ENCODE measurements around the gene EIF4G3. TPM values are rescaled to one million over a fixed set of nuclear protein-coding genes. Genes with fewer than 3 reads are reported as not detected.
A peak's percentile ranks its signal among the peaks of the same experiment; 100 is the strongest.

Gene EIF4G3
- total RNA-seq, 1 donor from 2014 or later, result 66.8 TPM

DNA sequence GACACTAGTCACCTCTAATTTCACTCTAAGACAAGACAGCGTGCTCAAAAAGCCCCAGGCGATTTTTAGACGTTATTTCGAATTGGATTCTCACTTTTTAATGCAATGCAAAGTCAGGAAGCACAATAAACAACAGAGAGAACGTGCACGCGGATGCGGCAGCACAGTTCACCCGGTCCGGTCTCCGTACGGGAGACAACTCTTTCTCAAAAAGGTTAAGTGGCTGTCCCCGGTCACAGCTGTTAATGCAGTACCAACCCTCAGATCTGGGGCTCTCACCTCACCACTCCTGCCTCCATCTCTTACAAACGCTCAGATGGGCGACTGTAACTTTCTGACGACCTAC, 390.8 kb downstream of the EIF4G3 start:
- no peak for DNase-seq
- H3K9me3 Mint-ChIP-seq, result no peaks in the 10 kb centered on the region
- intact Hi-C loops (cut with micrococcal nuclease), result loop anchor here (1.0 to 10.0 kb wide), 7 partner anchors 53 to 559 kb away; partner anchors contain the start of genes EIF4G3 and SH2D5

DNA sequence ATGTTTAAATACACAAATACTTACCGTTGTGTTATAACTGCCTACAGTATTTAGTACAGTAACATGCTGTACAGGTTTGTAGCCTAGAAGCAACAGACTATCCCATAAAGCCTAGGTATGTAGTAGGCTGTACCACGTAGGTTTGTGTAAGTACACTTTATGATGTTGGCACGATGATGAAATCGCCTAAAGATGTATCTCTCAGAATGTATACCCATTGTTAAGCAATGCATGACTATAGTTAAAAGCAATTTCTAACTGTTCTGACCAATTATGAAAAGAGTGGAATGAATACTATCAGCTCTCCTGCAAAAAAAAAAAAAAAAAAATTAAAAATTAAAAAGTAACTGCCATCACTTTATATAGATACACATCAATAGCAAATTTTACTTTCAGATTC, 401.0 kb downstream of the EIF4G3 start:
- Mint-ChIP-seq H3K36me3 (ENCODE audit: low read depth) (peaks cover 50% of the 10 kb centered on the region), H3K4me1 (peaks cover 16% of the 10 kb centered on the region), H3K9me3 (no peaks in the 10 kb centered on the region), H3K4me3 (no peak overlapping the region), H3K27me3 (no peaks in the 10 kb centered on the region), H3K27ac (no peak overlapping the region)
- DNase-seq, result no peak
- intact Hi-C loops (cut with micrococcal nuclease), result no loop called here

More for the DNA sequence above, 390.8 kb downstream of the EIF4G3 start:
- peak overlapping the region; percentile 98 for H3K27ac Mint-ChIP-seq
- peaks cover 8% of the 10 kb centered on the region for H3K36me3 Mint-ChIP-seq (ENCODE audit: low read depth)
- H3K27me3 Mint-ChIP-seq, result peaks cover 6% of the 10 kb centered on the region
- H3K4me1 Mint-ChIP-seq, result peaks cover 28% of the 10 kb centered on the region
- peak overlapping the region; percentile 93 for H3K4me3 Mint-ChIP-seq

DNA sequence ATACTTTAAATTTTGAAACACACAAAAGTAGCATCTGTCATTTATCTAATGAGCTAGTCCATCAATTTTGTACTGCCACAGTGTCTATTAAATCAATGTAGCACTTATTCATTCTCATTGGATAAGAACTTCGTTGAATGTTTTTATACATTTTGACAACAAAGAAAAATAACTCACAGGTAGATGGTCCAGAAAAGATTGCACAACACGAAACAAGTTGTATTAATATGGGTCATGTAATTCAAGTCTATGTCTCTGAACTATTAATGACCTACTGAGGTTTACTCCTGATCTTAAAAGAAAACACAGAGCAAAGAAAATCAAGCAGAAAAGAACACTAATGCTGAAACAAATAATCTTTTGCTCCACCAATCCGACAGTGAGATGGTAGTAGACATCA, 404.9 kb downstream of the EIF4G3 start:
- intact Hi-C loops (cut with micrococcal nuclease), result no loop called here
- peaks cover 55% of the 10 kb centered on the region for H3K36me3 Mint-ChIP-seq (ENCODE audit: low read depth)
- DNase-seq, result no peak
- no peaks in the 10 kb centered on the region for H3K9me3 Mint-ChIP-seq
- no peak overlapping the region for H3K27ac Mint-ChIP-seq
- H3K4me3 Mint-ChIP-seq, result no peak overlapping the region
- no peaks in the 10 kb centered on the region for H3K27me3 Mint-ChIP-seq
- peaks cover 4% of the 10 kb centered on the region for H3K4me1 Mint-ChIP-seq

DNA sequence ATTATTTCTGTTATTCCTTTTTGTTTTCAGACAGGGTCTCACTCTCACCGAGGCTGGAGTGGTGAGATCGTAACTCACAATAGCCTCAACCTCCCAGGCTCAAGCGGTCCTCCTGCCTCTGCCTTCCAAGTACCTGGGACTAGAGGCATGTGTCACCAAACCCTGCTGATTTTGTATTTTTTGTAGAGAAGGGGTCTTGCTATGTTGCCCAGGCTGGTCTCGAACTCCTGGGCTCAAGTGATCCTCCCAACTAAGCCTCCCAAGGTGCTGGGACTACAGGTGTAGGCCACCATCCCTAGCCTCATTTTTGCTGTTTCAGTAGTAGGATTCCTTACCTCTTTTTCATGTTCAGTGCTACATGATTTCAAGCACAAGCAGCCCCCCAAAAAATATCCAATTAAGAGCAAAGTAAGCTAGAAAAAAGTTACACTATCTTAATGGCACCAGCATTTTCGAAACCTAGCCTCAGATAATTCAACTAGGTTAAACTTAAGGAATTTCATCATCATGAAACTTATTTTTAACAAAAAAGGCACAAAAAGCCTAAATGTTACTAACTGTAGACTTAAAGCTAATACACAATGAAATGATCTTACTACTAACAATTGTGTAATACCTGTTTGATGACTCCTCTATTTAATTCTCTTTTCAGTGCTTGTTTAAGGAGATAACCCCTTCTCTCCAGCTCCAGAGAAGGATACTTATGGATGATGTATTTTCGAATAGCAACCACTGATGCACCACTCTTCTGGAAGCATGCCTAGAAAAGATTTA, 406.2 kb downstream of the EIF4G3 start:
- H3K4me3 Mint-ChIP-seq, result no peak overlapping the region
- H3K4me1 Mint-ChIP-seq, result peaks cover 2% of the 10 kb centered on the region
- intact Hi-C loops (cut with micrococcal nuclease), result no loop called here
- peaks cover 59% of the 10 kb centered on the region for H3K36me3 Mint-ChIP-seq (ENCODE audit: low read depth)
- no peaks in the 10 kb centered on the region for H3K9me3 Mint-ChIP-seq
- H3K27ac Mint-ChIP-seq, result no peak overlapping the region
- no peak for DNase-seq
- H3K27me3 Mint-ChIP-seq, result no peaks in the 10 kb centered on the region

DNA sequence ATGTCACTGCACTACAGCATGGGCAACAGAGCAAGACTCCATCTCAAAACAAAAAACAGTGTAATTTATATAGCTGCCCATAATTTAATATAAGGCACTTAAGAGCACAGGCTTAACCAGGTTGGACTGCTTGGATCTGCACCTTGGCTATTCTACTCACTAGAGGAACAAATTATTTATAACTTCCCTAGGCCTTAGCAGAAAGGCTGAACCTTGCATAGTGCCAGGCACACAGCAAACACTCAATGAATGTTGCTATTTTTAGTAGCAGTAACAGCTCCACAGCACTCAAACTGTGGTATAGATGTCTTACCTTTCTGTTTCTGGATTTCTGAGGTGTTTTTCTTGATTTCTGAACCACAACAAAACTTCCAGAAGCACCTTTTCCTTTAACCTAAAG, 409.4 kb downstream of the EIF4G3 start:
- Mint-ChIP-seq H3K27me3 (no peaks in the 10 kb centered on the region), H3K4me1 (no peaks in the 10 kb centered on the region), H3K27ac (no peak overlapping the region), H3K4me3 (no peak overlapping the region), H3K36me3 (ENCODE audit: low read depth) (peaks cover 54% of the 10 kb centered on the region), H3K9me3 (no peaks in the 10 kb centered on the region)
- intact Hi-C loops (cut with micrococcal nuclease), result no loop called here
- no peak for DNase-seq

DNA sequence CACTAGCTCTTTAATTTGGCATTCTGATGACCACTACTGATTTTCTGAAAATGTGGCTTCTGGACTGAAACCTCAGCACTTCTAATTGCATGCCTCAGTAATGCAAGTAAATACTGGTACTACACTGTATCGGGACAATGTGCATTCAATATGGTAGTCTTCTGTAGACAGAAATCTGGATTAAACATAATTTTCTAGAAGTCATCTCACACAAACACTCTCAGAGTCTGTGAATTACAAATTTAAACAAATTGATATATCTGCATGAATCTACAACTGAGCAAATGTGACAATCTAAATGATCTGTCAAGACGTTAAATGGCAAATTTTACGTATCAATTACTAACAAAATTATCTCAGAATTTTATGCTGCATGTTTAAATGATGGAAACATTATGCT, 413.3 kb downstream of the EIF4G3 start:
- Mint-ChIP-seq H3K4me3 (no peak overlapping the region), H3K36me3 (ENCODE audit: low read depth) (peaks cover 59% of the 10 kb centered on the region), H3K4me1 (no peaks in the 10 kb centered on the region), H3K27me3 (no peaks in the 10 kb centered on the region), H3K9me3 (no peaks in the 10 kb centered on the region), H3K27ac (no peak overlapping the region)
- intact Hi-C loops (cut with micrococcal nuclease), result no loop called here
- no peak for DNase-seq

DNA sequence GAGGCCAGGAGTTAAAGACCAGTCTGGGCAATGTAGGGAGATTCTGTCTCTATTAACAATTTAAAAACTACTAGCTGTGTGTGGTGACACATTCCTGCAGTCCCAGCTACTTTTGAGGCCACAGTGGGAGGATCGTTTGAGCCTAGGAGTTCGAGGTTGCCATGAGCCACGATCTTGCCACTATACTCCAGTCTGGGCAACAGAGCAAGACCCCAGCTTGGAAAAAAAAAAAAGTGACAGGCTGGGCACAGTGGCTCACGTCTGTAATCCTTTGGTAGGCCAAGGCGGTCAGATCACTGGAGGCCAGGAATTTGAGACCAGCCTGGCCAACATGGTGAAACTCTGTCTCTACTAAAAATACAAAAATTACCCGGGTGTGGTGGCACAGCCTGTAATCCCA, 416.4 kb downstream of the EIF4G3 start:
- Mint-ChIP-seq H3K27ac (no peak overlapping the region), H3K36me3 (ENCODE audit: low read depth) (peaks cover 65% of the 10 kb centered on the region), H3K9me3 (no peaks in the 10 kb centered on the region), H3K4me1 (no peaks in the 10 kb centered on the region), H3K27me3 (no peaks in the 10 kb centered on the region), H3K4me3 (no peak overlapping the region)
- intact Hi-C loops (cut with micrococcal nuclease), result no loop called here
- no peak for DNase-seq

Other genes starting within 250 kb of the EIF4G3 start
- gene ECE1, start 113.6 kb upstream of the EIF4G3 start, total RNA-seq, result 133 and 134 TPM in 2 replicates

Data from activated CD4-positive, alpha-beta T cell treated with anti-CD3 and anti-CD28 coated beads, Interleukin-2, amount 10 ng/mL, durations not matched to agents 24 days and 14 days (primary cell).